ENCODE measurements around the gene IP6K1. TPM values are rescaled to one million over a fixed set of nuclear protein-coding genes. Genes with fewer than 3 reads are reported as not detected.
A peak's percentile ranks its signal among the peaks of the same experiment; 100 is the strongest.

Gene IP6K1
- total RNA-seq, 2 experiments from 2014 or later: 18.3 to 20.3 TPM

- Mint-ChIP-seq H3K27ac (peak overlapping the region; percentile 28), H3K36me3 (ENCODE audit: low read depth) (peaks cover 10% of the 10 kb centered on the region), H3K4me3 (peak overlapping the region; percentile 26), H3K4me1 (ENCODE audit: low read depth) (peaks cover 38% of the 10 kb centered on the region), H3K9me3 (no peaks in the 10 kb centered on the region), H3K27me3 (ENCODE audit: low read depth) (no peaks in the 10 kb centered on the region)
- CTCF ChIA-PET: interaction anchor here (0.6 to 2.0 kb wide), 2 partner anchors 118 to 282 kb away, joined by 3 to 5 read pairs; no protein-coding TSS in a partner anchor
- no peak for DNase-seq
- intact Hi-C loops (cut with micrococcal nuclease): loop anchor here (5.0 to 10.0 kb wide), 4 partner anchors 34 to 696 kb away; partner anchors contain the start of genes IMPDH2, MST1, NDUFAF3 and RBM5
These were observed 65.3 kb downstream of the IP6K1 start for GRCh38 chr3:49720855-49721595.

DNA sequence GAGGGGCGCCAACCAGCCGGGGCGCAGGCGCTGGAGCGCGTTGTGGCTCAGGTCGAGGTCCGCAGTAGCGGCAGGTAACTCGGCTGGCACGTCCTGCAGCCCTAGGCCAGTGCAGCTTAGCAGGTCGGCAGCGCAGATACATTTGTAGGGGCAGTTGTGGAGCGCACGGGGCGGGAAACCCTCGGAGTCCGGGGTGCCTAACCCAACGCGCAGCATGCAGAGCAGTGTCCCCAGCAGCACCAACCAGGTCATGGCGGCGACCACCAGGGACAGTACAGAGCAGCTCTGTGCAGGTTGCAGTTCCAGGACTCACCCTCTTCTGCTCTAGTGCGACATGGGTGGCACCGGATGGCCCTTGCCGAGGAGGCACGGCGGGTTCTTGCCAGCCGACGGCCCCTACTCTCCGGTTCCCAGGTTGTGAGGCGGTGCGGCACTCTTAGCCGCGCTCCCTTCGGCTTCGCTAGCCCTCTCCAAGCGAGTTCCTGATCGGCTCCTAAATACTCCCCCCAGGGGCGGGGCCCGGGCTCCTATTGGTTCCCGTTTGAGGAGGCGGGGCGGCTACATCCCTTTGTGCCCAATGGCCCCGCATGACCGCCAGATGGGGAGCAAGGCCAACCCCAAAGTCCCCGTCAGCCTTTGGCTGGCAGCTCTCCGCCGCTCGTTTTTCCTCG is 67.0 kb downstream of the IP6K1 start, which contains the start of gene AMIGO3:
TSS of gene AMIGO3 (minus strand) at position 471 of the 671 bp plus-strand sequence. CDS start at position 252, 219 bp downstream.
- Mint-ChIP-seq H3K36me3 (ENCODE audit: low read depth) (peaks cover 10% of the 10 kb centered on the region), H3K4me3 (peak within 1 kb of the TSS; percentile 76), H3K4me1 (ENCODE audit: low read depth) (peaks cover 33% of the 10 kb centered on the region), H3K9me3 (no peaks in the 10 kb centered on the region), H3K27ac (peak within 1 kb of the TSS; percentile 24), H3K27me3 (ENCODE audit: low read depth) (no peaks in the 10 kb centered on the region)
- DNase-seq: peak; percentile 92
- intact Hi-C loops (cut with micrococcal nuclease): loop anchor here (1.0 to 2.0 kb wide), 3 partner anchors 67 to 185 kb away; partner anchors contain the start of gene IP6K1
- CTCF ChIA-PET: interaction anchor here (0.5 to 2.5 kb wide), 5 partner anchors 8 to 179 kb away, joined by 3 to 7 read pairs (median 4); no protein-coding TSS in a partner anchor

- no peak for DNase-seq
- peak overlapping the region; percentile 76 for H3K4me3 Mint-ChIP-seq
- no peaks in the 10 kb centered on the region for H3K27me3 Mint-ChIP-seq (ENCODE audit: low read depth)
- CTCF ChIA-PET: interaction anchor here (0.5 to 2.5 kb wide), 6 partner anchors 9 to 188 kb away, joined by 3 to 7 read pairs (median 4); no protein-coding TSS in a partner anchor
- H3K4me1 Mint-ChIP-seq (ENCODE audit: low read depth): peaks cover 31% of the 10 kb centered on the region
- peaks cover 8% of the 10 kb centered on the region for H3K36me3 Mint-ChIP-seq (ENCODE audit: low read depth)
- no peaks in the 10 kb centered on the region for H3K9me3 Mint-ChIP-seq
- H3K27ac Mint-ChIP-seq: no peak overlapping the region
- intact Hi-C loops (cut with micrococcal nuclease): loop anchor here (1.0 to 2.0 kb wide), 3 partner anchors 67 to 186 kb away; partner anchors contain the start of gene IP6K1
These were observed 67.5 kb downstream of the IP6K1 start for GRCh38 chr3:49718858-49719213.

GRCh38 chr3:49717959-49718857 is 68.1 kb downstream of the IP6K1 start:
- H3K4me1 Mint-ChIP-seq (ENCODE audit: low read depth): peaks cover 30% of the 10 kb centered on the region
- no peaks in the 10 kb centered on the region for H3K27me3 Mint-ChIP-seq (ENCODE audit: low read depth)
- DNase-seq: no peak
- H3K4me3 Mint-ChIP-seq: peak overlapping the region; percentile 76
- CTCF ChIA-PET: interaction anchor here (0.5 to 2.5 kb wide), 4 partner anchors 64 to 188 kb away, joined by 3 to 7 read pairs (median 4); no protein-coding TSS in a partner anchor
- no peaks in the 10 kb centered on the region for H3K9me3 Mint-ChIP-seq
- intact Hi-C loops (cut with micrococcal nuclease): loop anchor here (2.0 kb wide), 1 partner anchor 187 kb away; no protein-coding TSS in a partner anchor
- H3K27ac Mint-ChIP-seq: no peak overlapping the region
- peaks cover 7% of the 10 kb centered on the region for H3K36me3 Mint-ChIP-seq (ENCODE audit: low read depth)

DNA sequence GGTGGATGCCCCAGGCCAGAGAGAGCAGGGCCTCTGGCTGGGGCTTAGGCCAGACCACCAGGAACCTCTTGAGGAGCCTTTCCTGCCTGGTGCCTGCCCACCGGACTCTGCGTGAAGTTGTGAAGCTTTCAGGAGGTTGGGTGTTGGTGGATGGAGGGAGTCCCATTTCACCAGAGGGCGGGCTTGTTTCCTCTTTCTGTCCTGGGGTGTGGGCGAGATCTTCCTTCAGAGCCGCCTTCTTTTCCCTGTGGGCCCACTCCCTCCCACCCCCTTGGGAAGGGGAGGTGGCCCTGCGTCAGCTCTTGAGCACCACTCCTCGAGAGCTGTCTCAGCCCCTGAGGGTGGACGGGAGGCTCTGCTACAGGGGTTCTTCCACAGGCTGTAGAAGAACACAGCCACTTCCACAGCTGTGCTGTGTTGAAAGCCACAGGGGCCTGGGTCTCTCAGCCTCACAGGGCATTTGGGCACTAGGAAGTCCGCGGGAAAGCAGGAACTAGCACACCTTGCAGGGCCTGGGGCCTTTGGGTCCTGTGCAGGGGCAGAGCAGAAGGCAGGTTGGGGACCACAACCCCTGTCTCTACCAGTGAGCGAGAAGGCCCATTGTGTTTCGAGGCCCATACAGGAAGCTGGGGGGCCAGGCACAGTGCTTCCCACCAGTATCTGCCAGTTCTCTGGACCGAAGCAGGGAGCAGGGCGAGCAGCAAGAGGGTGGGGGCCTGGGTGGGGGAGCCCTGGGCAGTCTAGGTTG is 69.0 kb downstream of the IP6K1 start:
- DNase-seq: no peak
- peaks cover 3% of the 10 kb centered on the region for H3K36me3 Mint-ChIP-seq (ENCODE audit: low read depth)
- no peak overlapping the region for H3K27ac Mint-ChIP-seq
- no peaks in the 10 kb centered on the region for H3K9me3 Mint-ChIP-seq
- intact Hi-C loops (cut with micrococcal nuclease): no loop called here
- CTCF ChIA-PET: no interaction called here
- no peaks in the 10 kb centered on the region for H3K27me3 Mint-ChIP-seq (ENCODE audit: low read depth)
- peaks cover 23% of the 10 kb centered on the region for H3K4me1 Mint-ChIP-seq (ENCODE audit: low read depth)
- H3K4me3 Mint-ChIP-seq: no peak overlapping the region

DNA sequence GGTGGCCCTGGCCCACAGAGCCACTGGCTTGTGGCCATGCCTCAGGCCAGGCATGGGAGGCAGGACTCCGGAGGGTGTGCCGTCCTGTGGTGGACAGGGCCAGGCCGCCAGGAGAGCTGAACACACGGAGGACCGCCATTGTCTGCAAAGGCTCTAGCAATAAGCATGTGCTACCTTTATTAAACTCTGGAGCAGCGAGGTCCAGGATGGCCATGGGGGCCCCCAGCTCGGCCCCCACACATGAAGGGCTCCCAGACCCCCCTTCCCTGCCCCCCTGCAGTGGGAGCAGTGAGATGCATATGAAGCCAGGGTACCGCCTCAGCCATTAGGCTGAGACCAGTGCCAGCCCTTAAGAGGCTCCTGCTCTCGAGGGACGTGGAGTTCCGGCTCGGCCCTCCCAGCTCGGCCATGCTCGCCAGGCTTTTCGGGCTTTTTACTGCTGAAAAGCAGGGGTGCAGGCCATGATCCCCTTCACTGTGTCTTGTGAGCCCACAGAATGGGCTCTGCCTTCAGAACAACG is 69.6 kb downstream of the IP6K1 start:
- intact Hi-C loops (cut with micrococcal nuclease): no loop called here
- no peak overlapping the region for H3K27ac Mint-ChIP-seq
- H3K9me3 Mint-ChIP-seq: no peaks in the 10 kb centered on the region
- H3K36me3 Mint-ChIP-seq (ENCODE audit: low read depth): no peaks in the 10 kb centered on the region
- no peak for DNase-seq
- CTCF ChIA-PET: no interaction called here
- H3K27me3 Mint-ChIP-seq (ENCODE audit: low read depth): no peaks in the 10 kb centered on the region
- H3K4me1 Mint-ChIP-seq (ENCODE audit: low read depth): peaks cover 21% of the 10 kb centered on the region
- no peak overlapping the region for H3K4me3 Mint-ChIP-seq

GRCh38 chr3:49716169-49716568 is 70.2 kb downstream of the IP6K1 start:
- Mint-ChIP-seq H3K4me3 (no peak overlapping the region), H3K36me3 (ENCODE audit: low read depth) (no peaks in the 10 kb centered on the region), H3K27ac (no peak overlapping the region), H3K27me3 (ENCODE audit: low read depth) (no peaks in the 10 kb centered on the region), H3K9me3 (no peaks in the 10 kb centered on the region), H3K4me1 (ENCODE audit: low read depth) (peaks cover 20% of the 10 kb centered on the region)
- DNase-seq: no peak
- intact Hi-C loops (cut with micrococcal nuclease): no loop called here
- CTCF ChIA-PET: interaction anchor here (0.5 kb wide), 1 partner anchor 35 kb away, joined by 3 read pairs; no protein-coding TSS in a partner anchor

GRCh38 chr3:49715611-49716121 is 70.7 kb downstream of the IP6K1 start:
- Mint-ChIP-seq H3K9me3 (no peaks in the 10 kb centered on the region), H3K4me3 (no peak overlapping the region), H3K36me3 (ENCODE audit: low read depth) (no peaks in the 10 kb centered on the region), H3K27me3 (ENCODE audit: low read depth) (no peaks in the 10 kb centered on the region), H3K27ac (no peak overlapping the region), H3K4me1 (ENCODE audit: low read depth) (peaks cover 15% of the 10 kb centered on the region)
- CTCF ChIA-PET: interaction anchor here (0.5 to 0.7 kb wide), 2 partner anchors 35 to 123 kb away, joined by 3 read pairs; no protein-coding TSS in a partner anchor
- DNase-seq: no peak
- intact Hi-C loops (cut with micrococcal nuclease): no loop called here

DNA sequence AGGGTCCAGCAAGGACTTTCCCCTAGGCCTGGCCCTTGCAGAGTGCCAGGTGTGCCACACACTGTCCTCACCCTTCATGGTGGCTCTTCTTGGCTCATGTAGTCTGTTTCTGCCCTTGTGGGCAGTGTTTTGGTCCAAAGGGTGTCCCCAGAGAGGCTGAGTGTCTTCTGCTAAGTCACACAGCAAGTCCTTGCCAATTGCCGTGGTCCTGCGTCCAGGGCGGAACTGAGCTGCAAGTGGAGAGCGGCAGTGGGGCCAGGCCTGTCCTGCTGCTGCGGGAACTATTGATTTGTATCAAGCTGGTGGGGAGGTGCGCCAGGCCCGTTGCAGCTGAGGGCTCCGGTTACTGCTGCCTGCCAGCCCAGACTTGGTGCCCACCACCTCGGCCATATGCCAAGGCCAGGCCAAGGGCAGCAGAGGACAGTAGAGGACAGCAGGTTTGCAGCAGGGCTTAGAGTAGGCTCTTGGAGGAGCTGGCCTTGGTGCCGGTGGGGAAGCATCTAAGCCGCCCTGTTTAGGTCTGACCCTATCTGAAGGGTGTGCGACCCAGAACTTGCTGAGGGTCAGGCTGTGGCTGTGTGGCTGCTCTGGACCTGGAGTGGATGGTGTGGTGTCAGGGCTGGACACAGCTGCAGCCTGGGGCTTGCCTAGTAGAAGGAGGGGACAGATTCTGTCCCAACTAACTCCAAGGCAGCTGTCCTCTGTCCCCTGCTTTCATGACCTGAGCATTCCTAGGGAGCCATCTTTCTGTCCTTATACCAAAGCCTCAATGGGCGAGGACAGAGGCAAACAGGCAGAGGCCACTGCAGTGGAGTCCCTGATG is 71.4 kb downstream of the IP6K1 start:
- no peak overlapping the region for H3K27ac Mint-ChIP-seq
- CTCF ChIA-PET: interaction anchor here (0.7 kb wide), 1 partner anchor 124 kb away, joined by 3 read pairs; no protein-coding TSS in a partner anchor
- intact Hi-C loops (cut with micrococcal nuclease): no loop called here

GRCh38 chr3:49713336-49714105 is 72.8 kb downstream of the IP6K1 start:
- Mint-ChIP-seq H3K4me3 (no peak overlapping the region), H3K4me1 (ENCODE audit: low read depth) (peaks cover 2% of the 10 kb centered on the region), H3K36me3 (ENCODE audit: low read depth) (no peaks in the 10 kb centered on the region), H3K27me3 (ENCODE audit: low read depth) (no peaks in the 10 kb centered on the region), H3K9me3 (no peaks in the 10 kb centered on the region), H3K27ac (no peak overlapping the region)
- DNase-seq: no peak
- CTCF ChIA-PET: no interaction called here
- intact Hi-C loops (cut with micrococcal nuclease): no loop called here

More for the DNA sequence above, 71.4 kb downstream of the IP6K1 start:
- H3K9me3 Mint-ChIP-seq: no peaks in the 10 kb centered on the region
- no peaks in the 10 kb centered on the region for H3K36me3 Mint-ChIP-seq (ENCODE audit: low read depth)
- H3K4me1 Mint-ChIP-seq (ENCODE audit: low read depth): peaks cover 13% of the 10 kb centered on the region
- H3K27me3 Mint-ChIP-seq (ENCODE audit: low read depth): no peaks in the 10 kb centered on the region
- H3K4me3 Mint-ChIP-seq: no peak overlapping the region
- DNase-seq: no peak

All from activated naive CD4-positive, alpha-beta T cell treated with anti-CD3 and anti-CD28 coated beads for 36 hours (primary cell).